K562 (cell line): ENCODE measurements around the gene B9D2. TPM values are rescaled to one million over a fixed set of nuclear protein-coding genes. Genes with fewer than 3 reads are reported as not detected.

ENCODE experiments used
- ATF6 ChIP-seq: sonication (generic); formaldehyde crosslinking; IDR thresholded peaks from 2 replicates; pipeline ENCODE4 v1.4.0; 2020; ENCODE audit warnings: mild to moderate bottlenecking, missing genetic modification reagents
- DDX20 ChIP-seq: fragments of 450-650 bp; IDR thresholded peaks from 2 replicates; pipeline ENCODE4 v1.6.1; 2016; ENCODE audit warnings: missing genetic modification characterization, low read depth, mild to moderate bottlenecking, missing compliant biosample characterization, moderate library complexity
- DLX4 ChIP-seq: fragments of 250-450 bp; sonication (Bioruptor Pico); IDR thresholded peaks from 2 replicates; pipeline ENCODE4 v1.6.1; 2021; ENCODE audit warnings: mild to moderate bottlenecking
- ELF4 ChIP-seq: fragments of 450-650 bp; formaldehyde crosslinking; IDR thresholded peaks from 2 replicates; pipeline ENCODE4 v1.4.0; 2022; ENCODE audit warnings: missing genetic modification characterization
- HES1 ChIP-seq: fragments of 450-650 bp; IDR thresholded peaks from 2 replicates; pipeline ENCODE4 v1.6.1; 2016; ENCODE audit warnings: low read depth, mild to moderate bottlenecking, moderate library complexity
- NFXL1 ChIP-seq: fragments of 450-650 bp; formaldehyde crosslinking; IDR thresholded peaks from 2 replicates; pipeline ENCODE4 v1.4.0; 2021; ENCODE audit warnings: mild to moderate bottlenecking
- NR2C2 ChIP-seq, 2 experiments: fragments of 200-800 bp in 1 of 2; sonication (Bioruptor generic) in 1 of 2; sonication (generic) in 1 of 2; formaldehyde crosslinking in 1 of 2; IDR thresholded peaks; 2 replicates each; pipeline versions ENCODE4 v1.6.1 to v1.8.0; 2016 to 2022; ENCODE audit warnings: mild to moderate bottlenecking in 1 of 2, missing compliant biosample characterization in 1 of 2, missing genetic modification characterization in 1 of 2, missing genetic modification reagents in 1 of 2
- SRSF9 ChIP-seq: fragments of 200-400 bp; formaldehyde crosslinking; IDR thresholded peaks from 2 replicates; pipeline ENCODE4 v1.6.1; 2017; ENCODE audit warnings: low read depth, low read length, borderline replicate concordance
- STAG1 ChIP-seq: sonication (generic); formaldehyde crosslinking; IDR thresholded peaks from 2 replicates; pipeline ENCODE4 v1.5.0; 2020; ENCODE audit warnings: missing genetic modification reagents, borderline replicate concordance
- TFE3 ChIP-seq: fragments of 450-650 bp; formaldehyde crosslinking; IDR thresholded peaks from 2 replicates; pipeline ENCODE4 v1.4.0; 2020; ENCODE audit warnings: mild to moderate bottlenecking, mixed read lengths
- TGIF2 ChIP-seq: sonication (generic); formaldehyde crosslinking; IDR thresholded peaks from 2 replicates; pipeline ENCODE4 v1.8.1; 2022; ENCODE audit warnings: mild to moderate bottlenecking, missing genetic modification reagents, moderate library complexity
- THAP12 ChIP-seq: fragments of 250-450 bp; sonication (Bioruptor Pico); IDR thresholded peaks from 2 replicates; pipeline ENCODE4 v1.9.0; 2021; ENCODE audit warnings: mild to moderate bottlenecking, inconsistent platforms
- YY1 ChIP-seq, 3 experiments: IDR thresholded peaks; 2 replicates each; pipeline ENCODE4 v1.6.1; 2011; ENCODE audit warnings: low read length in 2 of 3, mild to moderate bottlenecking in 2 of 3, moderate library complexity in 2 of 3, borderline replicate concordance in 1 of 3, control low read depth in 1 of 3, low read depth in 1 of 3; ENCODE audit not compliant: insufficient read depth in 3 of 3, insufficient replicate concordance in 2 of 3, control insufficient read depth in 1 of 3, insufficient read length in 1 of 3; ENCODE audit errors: extremely low read depth in 1 of 3
- ZBTB49 ChIP-seq: sonication (generic); formaldehyde crosslinking; IDR thresholded peaks from 2 replicates; pipeline ENCODE4 v1.8.0; 2022; ENCODE audit warnings: missing genetic modification reagents, mild to moderate bottlenecking, borderline replicate concordance
- polyA plus RNA-seq, 8 experiments: library from polyadenylated mRNA; depleted of rRNA in 4 of 8; stranded (reverse) in 5 of 8; unstranded in 3 of 8; fragments of >200 nt; fragmentation: Nextera tagmentation in 2 of 8; fragmentation: Illumina TruSeq in 1 of 8; extraction: Ambion mirVana in 2 of 8; extraction: Trizol in 1 of 8; gene quantifications; 2 replicates each; pipeline versions ENCODE4 v1.2.1 to v1.2.3, GENCODE V29; 2011 to 2014; ENCODE audit warnings: inconsistent platforms in 1 of 8, missing spikeins in 1 of 8
- total RNA-seq, 7 experiments: library from RNA; depleted of rRNA in 6 of 7; stranded (reverse); fragments of >200 nt in 6 of 7; fragmentation: Illumina TruSeq in 2 of 7; extraction: Trizol in 2 of 7; gene quantifications; 2 replicates each; pipeline versions ENCODE4 v1.2.1 to v1.2.3, GENCODE V29; 2011 to 2021; ENCODE audit warnings: low replicate concordance in 1 of 7

Gene B9D2
- total and polyA plus RNA-seq, 9 of the 15 experiments (the other 6 are each of a cell fraction or from before 2014, with no cell fraction given) = 0.83 to 6.9 (median 2.8) TPM

- no peak for TF ChIP-seq NR2C2 (CRISPR knock-in tag; IDR thresholded peaks at IDR 0.05)
- peak; percentile 50; the same call in 1 of the 2 replicates for TF ChIP-seq NR2C2 (tag; IDR thresholded peaks at IDR 0.05)
- TF ChIP-seq YY1 (IDR thresholded peaks at IDR 0.05; ENCODE audit: borderline replicate concordance in 1 of 3, control insufficient read depth in 1 of 3, extremely low read depth in 1 of 3, insufficient read depth in 3 of 3, insufficient read length in 1 of 3, insufficient replicate concordance in 2 of 3, low read depth in 1 of 3, low read length in 2 of 3) = peak in 1 of 3 experiments; percentile 9
- 0 out of 2 replicates have a peak, but pooled peaks have one; percentile 9 for TF ChIP-seq THAP12 (CRISPR knock-in tag)
- TF ChIP-seq ZBTB49 (CRISPR knock-in tag) = no peak
- no peak for TF ChIP-seq STAG1 (CRISPR knock-in tag)
- TF ChIP-seq TGIF2 = peak; percentile 85; the same call in 1 of the 2 replicates
- no peak for TF ChIP-seq HES1
- TF ChIP-seq TFE3 = no peak
- TF ChIP-seq ATF6 = peak; percentile 81
- TF ChIP-seq DDX20 (tag) = no peak
- no peak for TF ChIP-seq DLX4 (CRISPR knock-in tag)
- 0 out of 2 replicates have a peak, but pooled peaks have one; percentile 39 for TF ChIP-seq ELF4 (CRISPR knock-in tag)
- TF ChIP-seq SRSF9 = no peak
- no peak for TF ChIP-seq NFXL1 (CRISPR knock-in tag)
Measured at GRCh38 chr19:41353466-41354342, 10.2 kb downstream of the B9D2 start, which contains the start of gene TGFB1 (continued).
